ENCODE results near the gene TLCD2.

GRCh38 chr17:1703063-1703462, 7.1 kb downstream of the TLCD2 start:
- TF ChIP-seq ATF3 (IDR thresholded peaks at IDR 0.05), result no peak
- TF ChIP-seq CTCF (IDR thresholded peaks at IDR 0.05; ENCODE audit: low read depth, low read length, missing input control), result no peak
- no peak for TF ChIP-seq EGR1 (IDR thresholded peaks at IDR 0.05; ENCODE audit: low read depth in 2 of 2)
- no peak for TF ChIP-seq JUND (IDR thresholded peaks at IDR 0.05)
- TF ChIP-seq RAD21 (IDR thresholded peaks at IDR 0.05), result no peak
- no peak for TF ChIP-seq YY1 (IDR thresholded peaks at IDR 0.05)

All from liver (tissue), 3 donors.